ENCODE results near the gene CRADD. TPM values are rescaled to one million over a fixed set of nuclear protein-coding genes. Genes with fewer than 3 reads are reported as not detected.

Gene CRADD
- total RNA-seq, 4 donors from 2014 or later = 43.7 to 76.1 (median 51.0) TPM

DNA sequence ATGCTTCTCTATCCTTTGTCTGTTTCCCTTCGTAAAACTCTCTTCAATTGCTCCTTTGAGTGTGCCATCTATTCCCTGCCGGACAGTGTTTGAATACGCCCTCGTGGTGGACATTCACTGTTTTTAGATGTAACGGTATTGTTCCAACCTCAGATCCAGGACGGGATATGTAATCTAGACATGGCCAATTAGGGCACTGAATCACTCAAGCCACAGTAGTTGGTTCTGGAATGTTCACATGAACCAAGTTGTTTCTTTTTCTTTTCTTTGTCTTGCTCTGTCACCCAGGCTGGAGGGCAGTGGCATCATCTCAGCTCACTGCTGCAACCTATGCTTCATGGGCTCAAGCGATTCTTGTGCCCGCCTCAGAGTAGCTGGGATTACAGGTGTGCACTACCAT lies 267.0 kb downstream of the CRADD start:
- 81 to 85% methylated on average over 8 of the region's 8 CpGs for WGBS, 2 donors
- H3K4me1 ChIP-seq = peaks cover 0 to 3% of the 10 kb centered on the region in 2 donors
- no peak overlapping the region for H3K27ac ChIP-seq
- no peaks in the 10 kb centered on the region for H3K9me3 ChIP-seq
- intact Hi-C loops (cut with DNase I) = no loop called here
- TF ChIP-seq CTCF (IDR thresholded peaks at IDR 0.05) (no peak), POLR2A (IDR thresholded peaks at IDR 0.05) (no peak)
- no peak overlapping the region for H3K4me3 ChIP-seq (replicated peaks in 1 of 3)
- H3K36me3 ChIP-seq = no peaks in the 10 kb centered on the region
- no peak for DNase-seq
- no peaks in the 10 kb centered on the region for H3K27me3 ChIP-seq

Small RNAs within 50 kb of the gene (small RNA-seq; reads per million reads assigned to genes)
- not detected for gene RN7SL630P

Other genes starting within 250 kb of the CRADD start
- 10 to 100 TPM; 22.3 to 55.9 (median 30.8) TPM for gene UBE2N, start 235.4 kb upstream of the CRADD start, total RNA-seq
- gene MRPL42, start 209.9 kb upstream of the CRADD start, total RNA-seq = 10 to 100 TPM; 42.1 to 71.8 (median 64.0) TPM
- 10 to 100 TPM; 28.6 to 79.8 (median 66.9) TPM for gene SOCS2, start 104.7 kb upstream of the CRADD start, total RNA-seq

Data from thyroid gland (tissue), 4 donors.